ENCODE data around the gene NFAM1. TPM values are rescaled to one million over a fixed set of nuclear protein-coding genes. Genes with fewer than 3 reads are reported as not detected.

Gene NFAM1
- total RNA-seq, 1 donor from 2014 or later: 0.53 TPM

DNA sequence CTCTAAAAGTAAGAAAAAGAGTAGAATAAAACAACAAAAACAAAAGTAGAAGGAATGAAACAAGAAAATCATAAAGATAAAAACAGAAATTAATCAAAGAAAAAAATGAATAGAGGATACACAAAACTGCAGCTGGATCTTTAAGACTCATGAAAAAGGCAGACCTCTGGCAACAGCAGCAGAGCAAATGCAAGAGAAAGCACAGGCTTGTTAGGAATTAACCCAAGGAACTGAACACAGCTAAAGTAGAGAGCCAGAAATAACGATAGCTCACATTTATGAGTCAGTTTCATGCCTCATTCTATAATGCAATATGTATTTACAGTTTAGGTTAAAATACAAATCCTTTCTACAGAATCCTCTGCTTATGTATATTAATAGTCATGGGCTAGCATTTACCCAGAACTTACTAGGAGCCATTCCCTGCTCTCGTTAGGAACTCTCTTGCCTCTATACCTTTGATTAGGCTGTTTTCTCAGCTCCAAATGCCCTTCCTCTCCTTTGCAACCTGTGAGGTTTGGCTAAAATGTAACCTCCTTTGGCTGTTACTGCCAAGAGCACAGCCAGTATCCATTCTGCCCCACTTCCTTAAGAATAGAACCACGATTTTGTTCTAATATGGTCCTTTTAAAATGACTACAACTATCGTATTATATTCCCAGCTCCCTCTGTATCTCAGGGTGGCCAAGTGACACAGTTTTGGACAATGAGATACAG lies 38.3 kb upstream of the NFAM1 start:
- no peak overlapping the region for H3K27ac Mint-ChIP-seq
- H3K36me3 Mint-ChIP-seq: no peaks in the 10 kb centered on the region
- no peak overlapping the region for H3K4me3 Mint-ChIP-seq
- H3K4me1 Mint-ChIP-seq (ENCODE audit: unreplicated experiment): peaks cover 6% of the 10 kb centered on the region
- TF ChIP-seq, protein P1, sequence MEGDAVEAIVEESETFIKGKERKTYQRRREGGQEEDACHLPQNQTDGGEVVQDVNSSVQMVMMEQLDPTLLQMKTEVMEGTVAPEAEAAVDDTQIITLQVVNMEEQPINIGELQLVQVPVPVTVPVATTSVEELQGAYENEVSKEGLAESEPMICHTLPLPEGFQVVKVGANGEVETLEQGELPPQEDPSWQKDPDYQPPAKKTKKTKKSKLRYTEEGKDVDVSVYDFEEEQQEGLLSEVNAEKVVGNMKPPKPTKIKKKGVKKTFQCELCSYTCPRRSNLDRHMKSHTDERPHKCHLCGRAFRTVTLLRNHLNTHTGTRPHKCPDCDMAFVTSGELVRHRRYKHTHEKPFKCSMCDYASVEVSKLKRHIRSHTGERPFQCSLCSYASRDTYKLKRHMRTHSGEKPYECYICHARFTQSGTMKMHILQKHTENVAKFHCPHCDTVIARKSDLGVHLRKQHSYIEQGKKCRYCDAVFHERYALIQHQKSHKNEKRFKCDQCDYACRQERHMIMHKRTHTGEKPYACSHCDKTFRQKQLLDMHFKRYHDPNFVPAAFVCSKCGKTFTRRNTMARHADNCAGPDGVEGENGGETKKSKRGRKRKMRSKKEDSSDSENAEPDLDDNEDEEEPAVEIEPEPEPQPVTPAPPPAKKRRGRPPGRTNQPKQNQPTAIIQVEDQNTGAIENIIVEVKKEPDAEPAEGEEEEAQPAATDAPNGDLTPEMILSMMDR (conservative IDR thresholded peaks at IDR 0.05): no peak
- H3K27me3 Mint-ChIP-seq: peaks cover 9% of the 10 kb centered on the region
- no peaks in the 10 kb centered on the region for H3K9me3 Mint-ChIP-seq
- no peak for DNase-seq (ENCODE audit: extremely low spot score, unreplicated experiment)

DNA sequence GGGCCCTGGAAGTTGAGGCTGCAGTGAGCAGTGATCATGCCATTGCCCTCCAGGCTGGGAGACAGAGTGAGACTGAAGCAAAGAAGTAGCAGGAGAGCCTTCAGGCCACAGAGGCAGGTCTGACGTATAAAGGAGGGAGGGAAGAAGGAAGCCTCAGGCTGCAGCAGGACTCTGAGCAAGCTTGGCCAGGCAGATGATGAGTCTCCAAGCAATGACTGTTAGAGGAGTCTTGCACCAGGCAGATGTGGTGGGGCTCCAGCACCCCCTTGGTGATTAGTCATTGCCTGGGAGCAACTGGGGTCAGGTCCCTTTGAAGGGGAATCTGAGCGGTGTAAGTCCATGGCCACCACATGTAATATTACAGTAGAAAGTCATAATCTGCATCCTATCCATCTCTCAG lies 36.6 kb upstream of the NFAM1 start:
- DNase-seq (ENCODE audit: extremely low spot score, unreplicated experiment): no peak
- no peaks in the 10 kb centered on the region for H3K36me3 Mint-ChIP-seq

DNA sequence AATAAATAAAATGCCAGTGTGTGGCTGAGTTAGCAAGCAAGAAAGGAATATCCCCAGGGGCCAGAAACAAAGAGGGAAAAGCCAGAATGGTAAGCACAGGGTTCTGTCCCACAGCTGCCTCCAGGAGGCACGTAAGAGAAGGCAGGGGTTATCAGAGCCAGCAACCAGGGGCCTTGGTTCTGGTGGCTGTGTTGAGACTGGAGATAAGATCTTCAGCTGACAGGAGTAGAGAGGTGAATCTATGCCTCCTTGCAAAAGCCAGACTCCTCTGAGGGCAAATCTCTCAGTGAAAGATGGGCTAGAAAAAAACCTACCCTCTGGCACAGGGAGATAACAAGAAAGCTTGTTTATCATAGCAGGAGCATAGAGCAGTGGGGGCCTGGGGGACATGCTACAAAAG lies 29.8 kb upstream of the NFAM1 start:
- no peak overlapping the region for H3K27ac Mint-ChIP-seq

More for the DNA sequence above, 36.6 kb upstream of the NFAM1 start:
- TF ChIP-seq, protein P1 (conservative IDR thresholded peaks at IDR 0.05): no peak
- Mint-ChIP-seq H3K4me3 (no peak overlapping the region), H3K27me3 (peaks cover 9% of the 10 kb centered on the region), H3K4me1 (ENCODE audit: unreplicated experiment) (peaks cover 6% of the 10 kb centered on the region), H3K27ac (no peak overlapping the region), H3K9me3 (peaks cover 3% of the 10 kb centered on the region)

DNA sequence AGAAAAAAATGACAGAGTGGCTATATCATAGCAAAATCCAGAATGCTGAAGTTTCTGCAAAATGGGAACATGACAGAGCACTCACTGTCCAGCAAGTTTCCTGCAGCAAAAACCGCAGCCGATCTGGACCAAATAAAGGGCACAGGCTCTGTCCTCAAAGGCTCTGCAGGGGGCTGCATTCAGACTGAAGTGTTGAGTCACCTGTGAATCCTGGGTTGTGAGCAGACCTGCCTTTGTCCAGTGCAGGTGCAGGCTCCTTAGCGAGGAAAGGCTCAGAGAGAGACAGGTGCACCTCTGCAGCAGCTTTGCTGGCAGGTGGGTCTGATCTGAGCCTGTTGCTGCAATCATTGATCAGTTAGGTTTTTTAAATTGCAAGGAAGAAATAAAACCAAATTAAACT lies 29.3 kb upstream of the NFAM1 start:
- DNase-seq (ENCODE audit: extremely low spot score, unreplicated experiment): no peak
- H3K4me1 Mint-ChIP-seq (ENCODE audit: unreplicated experiment): peaks cover 28% of the 10 kb centered on the region
- peaks cover 29% of the 10 kb centered on the region for H3K27me3 Mint-ChIP-seq
- no peak overlapping the region for H3K4me3 Mint-ChIP-seq
- peaks cover 7% of the 10 kb centered on the region for H3K9me3 Mint-ChIP-seq
- H3K27ac Mint-ChIP-seq: no peak overlapping the region
- no peaks in the 10 kb centered on the region for H3K36me3 Mint-ChIP-seq
- TF ChIP-seq, protein P1 (conservative IDR thresholded peaks at IDR 0.05): no peak

More for the DNA sequence above, 29.8 kb upstream of the NFAM1 start:
- Mint-ChIP-seq H3K27me3 (peaks cover 27% of the 10 kb centered on the region), H3K9me3 (peaks cover 7% of the 10 kb centered on the region), H3K4me3 (no peak overlapping the region), H3K36me3 (no peaks in the 10 kb centered on the region), H3K4me1 (ENCODE audit: unreplicated experiment) (peaks cover 28% of the 10 kb centered on the region)
- TF ChIP-seq, protein P1 (conservative IDR thresholded peaks at IDR 0.05): no peak
- no peak for DNase-seq (ENCODE audit: extremely low spot score, unreplicated experiment)

DNA sequence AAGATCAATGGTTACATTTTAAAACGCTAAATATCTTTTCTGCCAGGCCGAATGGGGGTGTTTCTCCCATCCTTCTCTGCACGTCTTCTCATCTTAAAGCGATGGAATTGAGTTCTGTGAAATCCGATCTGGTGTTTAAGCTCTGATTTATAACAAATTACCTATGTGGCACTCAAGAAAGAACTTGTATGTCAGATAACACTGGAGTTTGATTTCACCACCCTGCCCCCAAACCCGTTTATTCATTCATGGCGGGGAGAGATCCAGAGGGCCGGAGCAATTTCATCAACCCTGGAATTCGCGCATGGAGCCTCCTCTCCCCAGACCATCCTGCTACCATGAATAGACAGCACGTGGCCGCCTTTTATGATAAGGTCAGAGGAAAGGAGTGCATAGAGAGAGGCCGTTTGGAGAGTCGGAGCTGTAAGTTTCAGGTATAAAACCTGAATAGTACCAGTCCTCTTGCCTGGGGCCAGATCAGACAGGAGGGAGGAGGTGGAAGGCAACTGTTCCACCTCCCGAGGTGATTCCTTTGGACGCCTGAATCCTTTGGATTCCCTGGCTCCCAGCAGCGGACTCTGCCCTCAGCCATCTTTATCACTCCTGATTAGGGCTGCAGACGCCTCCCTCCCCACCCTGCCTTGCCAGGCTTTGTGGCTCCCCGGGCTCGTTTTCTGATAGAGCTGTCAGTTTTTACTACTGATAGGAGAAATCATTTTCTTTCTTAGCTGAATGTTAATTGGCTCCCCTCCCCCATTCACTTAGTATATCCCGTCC lies 27.3 kb upstream of the NFAM1 start:
- no peak for DNase-seq (ENCODE audit: extremely low spot score, unreplicated experiment)
- H3K4me3 Mint-ChIP-seq: peak overlapping the region; percentile 16
- peaks cover 28% of the 10 kb centered on the region for H3K4me1 Mint-ChIP-seq (ENCODE audit: unreplicated experiment)
- H3K9me3 Mint-ChIP-seq: peaks cover 4% of the 10 kb centered on the region
- H3K27me3 Mint-ChIP-seq: peaks cover 36% of the 10 kb centered on the region
- no peaks in the 10 kb centered on the region for H3K36me3 Mint-ChIP-seq
- no peak overlapping the region for H3K27ac Mint-ChIP-seq
- TF ChIP-seq, protein P1 (conservative IDR thresholded peaks at IDR 0.05): no peak

Data from type B pancreatic cell (in vitro differentiated cells).